Activated CD8-positive, alpha-beta memory T cell treated with anti-CD3 and anti-CD28 coated beads, Interleukin-2, amount 50 U/mL, for 1 hour (primary cell): Measurements from ENCODE around the gene MFGE8.
"Not testable (repeated sequence)": the region's sequence is repeated elsewhere in the genome, so short reads cannot be mapped to it uniquely, and the experiment has no call there.

Source experiments
- DNase-seq: peaks from one replicate; pipeline ENCODE4 v3.0.0-alpha.2; 2020; ENCODE audit errors: extremely low read depth

MFGE8 gene

GRCh38 chr15:88913017-88913849 is at the start of gene MFGE8:
TSS of gene MFGE8 (minus strand) at chr15:88913379. CDS start at chr15:88913319, 60 bp downstream.
- no peak for DNase-seq

GRCh38 chr15:88959445-88959844 is 46.3 kb upstream of the MFGE8 start:
- no peak for DNase-seq

- DNase-seq, result no peak
Measured at GRCh38 chr15:88956906-88957305, 43.7 kb upstream of the MFGE8 start.

GRCh38 chr15:88956263-88956662 is 43.1 kb upstream of the MFGE8 start:
- no peak for DNase-seq

- no peak for DNase-seq
Measured at GRCh38 chr15:88954431-88955277, 41.5 kb upstream of the MFGE8 start.

GRCh38 chr15:88950600-88951160 is 37.5 kb upstream of the MFGE8 start:
- DNase-seq, result no peak

GRCh38 chr15:88949734-88950400 is 36.7 kb upstream of the MFGE8 start:
- DNase-seq, result no peak

- no peak for DNase-seq
Measured at GRCh38 chr15:88940110-88940675, 27.0 kb upstream of the MFGE8 start.

GRCh38 chr15:88939486-88939806 is 26.3 kb upstream of the MFGE8 start:
- no peak for DNase-seq

GRCh38 chr15:88938802-88939485 is 25.8 kb upstream of the MFGE8 start:
- no peak for DNase-seq

GRCh38 chr15:88934449-88934848 is 21.3 kb upstream of the MFGE8 start:
- not testable (repeated sequence) for DNase-seq

GRCh38 chr15:88932875-88933330 is 19.7 kb upstream of the MFGE8 start:
- no peak for DNase-seq

GRCh38 chr15:88932271-88932874 is 19.2 kb upstream of the MFGE8 start:
- no peak for DNase-seq

- DNase-seq, result no peak
Measured at GRCh38 chr15:88930579-88930978, 17.4 kb upstream of the MFGE8 start.

- not testable (repeated sequence) for DNase-seq
Measured at GRCh38 chr15:88929358-88930098, 16.3 kb upstream of the MFGE8 start.

GRCh38 chr15:88928192-88928591 is 15.0 kb upstream of the MFGE8 start:
- not testable (repeated sequence) for DNase-seq

- DNase-seq, result not testable (repeated sequence)
Measured at GRCh38 chr15:88925648-88926047, 12.5 kb upstream of the MFGE8 start.

GRCh38 chr15:88920892-88921435 is 7.8 kb upstream of the MFGE8 start:
- DNase-seq, result not testable (repeated sequence)

GRCh38 chr15:88920186-88920891 is 7.2 kb upstream of the MFGE8 start:
- no peak for DNase-seq
